ENCODE data around the gene EPHB1.

- TF ChIP-seq CTCF (conservative IDR thresholded peaks at IDR 0.05; ENCODE audit: low read depth, low read length): no peak
- TF ChIP-seq EZH2 (IDR thresholded peaks at IDR 0.05; ENCODE audit: borderline replicate concordance, low read depth, low read length, poor library complexity, severe bottlenecking): no peak
These were observed 214.0 kb downstream of the EPHB1 start for GRCh38 chr3:135009014-135009413.

Measured in A673 (cell line).